Left lung (tissue), 10 donors: ENCODE results near the gene ANKS1B. TPM values are rescaled to one million over a fixed set of nuclear protein-coding genes. Genes with fewer than 3 reads are reported as not detected.

Experiments
- ATAC-seq: fragments of 200-7000 bp; cut with Tn5 transposase; one replicate; pipeline ENCODE4 v1.9.1; 2020; ENCODE audit warnings: moderate library complexity
- DNase-seq, 4 donors: peaks; one replicate each; pipeline ENCODE4 v3.0.0-alpha.2; 2013 to 2020
- H3K27ac ChIP-seq, 2 donors: fragments of 200-600 bp; sonication (generic) in 1 of 2; one replicate each; pipeline versions ENCODE4 v1.5.0 to v1.8.0; 2020 to 2021
- H3K27me3 ChIP-seq, 2 donors: fragments of 200-600 bp; sonication (generic) in 1 of 2; one replicate each; pipeline versions ENCODE4 v1.5.0 to v1.8.0; 2020 to 2021
- H3K36me3 ChIP-seq, 2 donors: fragments of 200-600 bp; sonication (generic) in 1 of 2; one replicate each; pipeline versions ENCODE4 v1.5.0 to v1.8.0; 2020 to 2021
- H3K4me1 ChIP-seq, 2 donors: fragments of 200-600 bp; one replicate each; pipeline ENCODE4 v1.8.0; 2021
- H3K4me3 ChIP-seq, 2 donors: fragments of 200-600 bp; sonication (generic) in 1 of 2; one replicate each; pipeline versions ENCODE4 v1.5.0 to v1.8.0; 2020 to 2021; ENCODE audit warnings: mild to moderate bottlenecking in 1 of 2
- H3K9me3 ChIP-seq, 2 donors: fragments of 200-600 bp; sonication (generic) in 1 of 2; one replicate each; pipeline versions ENCODE4 v1.5.0 to v1.8.0; 2020 to 2021
- CTCF ChIP-seq, 2 donors: fragments of 200-600 bp; sonication (generic) in 1 of 2; IDR thresholded peaks; one replicate each; pipeline versions ENCODE4 v1.5.0 to v1.8.0; 2021; ENCODE audit warnings: antibody characterized with exemption in 2 of 2
- intact Hi-C, 2 donors: fragments of 100-400 bp; cut with DNase I; formaldehyde crosslinking; loops; one replicate each; pipeline versions ENCODE4 v1.11.2 to v1.14.2; 2022
- polyA plus RNA-seq, 6 donors: library from polyadenylated mRNA; unstranded; fragments of 120-200 nt; gene quantifications; one replicate each; pipeline ENCODE4 v1.2.1, GENCODE V29; 2013; ENCODE audit not compliant: insufficient read length in 6 of 6
- total RNA-seq, 2 donors: library from RNA; stranded (reverse); fragmentation: NEBNext Ultra II Directional; extraction: Animal tissue kit (Norgen Biotek cat#: 25700); gene quantifications; one replicate each; pipeline ENCODE4 v1.2.1, GENCODE V29; 2021
- donor health status: DM: no; HTN: yes; CAD: no.
- donor health status: DM: no; HTN: no; CAD: no.

Gene ANKS1B
- total and polyA plus RNA-seq, 8 donors = 4.9 to 31.8 (median 14.9) TPM

DNA sequence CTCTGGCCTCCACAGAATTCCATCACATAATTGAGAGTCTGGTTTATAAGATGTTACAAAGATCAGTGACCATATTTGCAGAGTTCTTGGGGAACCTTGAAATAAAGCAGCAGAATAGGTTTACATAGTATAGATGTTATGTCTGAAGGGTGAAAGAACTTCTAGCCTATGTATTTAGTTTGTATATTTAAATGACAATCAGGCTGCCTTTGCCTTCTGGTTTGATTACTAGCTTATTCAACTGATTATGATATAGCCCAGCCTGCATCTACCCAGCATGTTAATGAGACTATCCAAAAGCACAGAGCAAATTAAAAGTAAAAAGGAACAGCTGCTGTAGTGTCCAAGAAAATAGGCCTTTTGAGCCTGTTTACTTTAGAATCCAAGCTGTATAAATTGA lies 1254.3 kb downstream of the ANKS1B start:
- intact Hi-C loops = no loop called here

DNA sequence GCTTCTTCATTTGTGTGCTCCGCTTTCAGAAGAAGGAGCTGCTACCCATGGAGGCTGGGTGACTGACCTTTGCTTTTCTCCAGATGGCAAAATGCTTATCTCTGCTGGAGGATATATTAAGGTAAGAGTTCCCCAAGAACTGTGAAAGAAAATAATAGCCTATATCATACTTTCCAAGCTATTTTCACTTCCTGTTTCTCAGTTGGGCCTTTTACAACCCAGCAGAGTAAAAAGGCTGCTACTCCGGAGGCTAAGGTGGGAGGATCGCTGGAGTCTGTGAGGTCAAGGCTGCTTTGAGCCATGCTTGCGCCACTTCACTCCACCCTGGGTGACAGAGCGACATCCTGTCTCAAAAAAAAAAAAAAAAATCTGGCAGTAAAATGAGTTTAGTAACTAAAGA lies 1257.5 kb downstream of the ANKS1B start:
- no peak for ATAC-seq
- DNase-seq = no peak
- Histone ChIP-seq H3K4me3 (no peak overlapping the region), H3K4me1 (no peaks in the 10 kb centered on the region), H3K27ac (no peak overlapping the region), H3K9me3 (no peaks in the 10 kb centered on the region), H3K27me3 (no peaks in the 10 kb centered on the region), H3K36me3 (peaks cover 0 to 96% of the 10 kb centered on the region in 2 donors)
- intact Hi-C loops = no loop called here
- no peak for TF ChIP-seq CTCF (IDR thresholded peaks at IDR 0.05)

More for the DNA sequence above, 1254.3 kb downstream of the ANKS1B start:
- TF ChIP-seq CTCF (IDR thresholded peaks at IDR 0.05) = no peak
- no peaks in the 10 kb centered on the region for H3K9me3 ChIP-seq
- no peak for ATAC-seq
- no peak overlapping the region for H3K27ac ChIP-seq
- peak in 2 of 4 donors; percentile 57 to 66 for DNase-seq
- no peaks in the 10 kb centered on the region for H3K4me1 ChIP-seq
- peaks cover 0 to 95% of the 10 kb centered on the region in 2 donors for H3K36me3 ChIP-seq
- H3K4me3 ChIP-seq = no peak overlapping the region
- no peaks in the 10 kb centered on the region for H3K27me3 ChIP-seq

DNA sequence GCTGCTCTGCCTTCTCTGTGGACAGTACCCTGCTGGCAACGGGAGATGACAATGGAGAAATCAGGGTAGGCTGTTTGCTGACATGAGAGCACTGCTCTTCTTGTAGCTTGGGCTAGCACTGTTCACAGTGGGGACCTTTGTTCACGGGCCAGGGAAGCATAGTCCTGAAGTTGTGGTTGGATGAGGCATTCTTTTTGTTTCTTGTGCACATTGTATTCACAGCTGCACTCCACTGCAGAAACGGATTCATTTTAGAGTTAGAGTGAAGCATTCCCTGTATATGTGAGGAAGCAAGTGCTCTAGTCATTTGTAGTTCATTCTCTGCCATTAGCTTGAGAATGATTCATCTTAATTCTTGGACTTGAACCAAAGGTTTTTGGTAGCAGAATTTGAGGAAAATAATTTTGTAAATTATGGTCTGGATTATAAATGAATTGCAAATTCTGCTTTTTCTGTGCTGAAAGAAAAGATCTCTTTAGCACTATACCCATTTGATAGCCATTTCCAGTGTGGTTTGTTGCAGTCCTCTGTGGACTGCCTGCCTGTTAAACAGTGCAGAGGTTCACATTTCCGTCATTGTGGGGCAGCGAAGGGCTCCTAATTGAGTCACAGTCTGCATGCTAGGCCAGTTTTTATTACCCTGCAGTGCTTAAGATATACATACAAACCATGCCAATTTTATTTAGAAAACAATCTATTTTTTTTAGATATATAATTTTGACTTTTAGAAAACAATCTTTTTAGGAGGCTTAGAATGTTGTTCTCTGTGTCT lies 1259.1 kb downstream of the ANKS1B start:
- peak in 2 of 4 donors; percentile 59 to 70 for DNase-seq
- Histone ChIP-seq H3K4me3 (no peak overlapping the region), H3K9me3 (no peaks in the 10 kb centered on the region), H3K36me3 (peaks cover 0 to 95% of the 10 kb centered on the region in 2 donors), H3K4me1 (no peaks in the 10 kb centered on the region), H3K27me3 (no peaks in the 10 kb centered on the region), H3K27ac (no peak overlapping the region)
- intact Hi-C loops = no loop called here
- TF ChIP-seq CTCF (IDR thresholded peaks at IDR 0.05) = peak in 1 of 2 donors; percentile 53
- peak; percentile 89 for ATAC-seq

GRCh38 chr12:98724384-98725155 lies 1260.2 kb downstream of the ANKS1B start:
- no peak overlapping the region for H3K4me3 ChIP-seq
- no peak overlapping the region for H3K27ac ChIP-seq
- peaks cover 0 to 93% of the 10 kb centered on the region in 2 donors for H3K36me3 ChIP-seq
- no peaks in the 10 kb centered on the region for H3K4me1 ChIP-seq
- no peaks in the 10 kb centered on the region for H3K9me3 ChIP-seq
- TF ChIP-seq CTCF (IDR thresholded peaks at IDR 0.05) = no peak
- H3K27me3 ChIP-seq = no peaks in the 10 kb centered on the region
- DNase-seq (no peak), ATAC-seq (no peak)
- intact Hi-C loops = no loop called here

DNA sequence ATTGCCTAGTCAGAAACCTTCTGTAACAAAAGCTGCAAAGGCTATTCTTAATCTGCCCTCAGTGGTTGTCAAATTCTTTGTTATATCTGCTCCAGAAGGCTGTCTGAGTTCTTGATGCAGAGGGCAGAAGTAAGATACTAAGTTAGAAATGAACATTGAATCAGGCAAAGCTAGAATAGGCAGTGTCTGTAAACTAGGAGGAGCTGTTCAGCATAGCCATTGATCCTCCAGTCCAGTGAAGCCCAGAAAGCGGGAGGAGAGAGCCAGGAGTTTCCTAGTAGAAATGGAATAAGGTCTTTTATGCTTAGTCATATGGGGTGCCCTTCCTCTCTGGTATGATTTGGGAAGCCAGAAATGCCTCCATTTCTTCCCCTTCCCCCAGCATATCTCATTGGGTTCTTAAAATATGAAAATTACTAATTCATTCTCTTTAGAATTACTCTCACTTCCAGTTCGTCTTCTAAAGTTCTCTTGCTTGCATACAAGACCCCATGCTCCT lies 1263.5 kb downstream of the ANKS1B start:
- ATAC-seq = no peak

More for the DNA sequence above, 1263.5 kb downstream of the ANKS1B start:
- Histone ChIP-seq H3K36me3 (peaks cover 0 to 95% of the 10 kb centered on the region in 2 donors), H3K27ac (no peak overlapping the region), H3K9me3 (no peaks in the 10 kb centered on the region), H3K4me1 (no peaks in the 10 kb centered on the region), H3K27me3 (no peaks in the 10 kb centered on the region), H3K4me3 (no peak overlapping the region)
- no peak for DNase-seq
- TF ChIP-seq CTCF (IDR thresholded peaks at IDR 0.05) = no peak
- intact Hi-C loops = no loop called here
